NCI-H524 treated with DMSO at 0.1 percent for 48 hours (cell line): ENCODE data around the gene PTDSS2.

ENCODE experiments used
- DNase-seq: peaks from one replicate; lab custom pipeline; 2025; lab: John Stamatoyannopoulos, UW

The PTDSS2 gene

DNA sequence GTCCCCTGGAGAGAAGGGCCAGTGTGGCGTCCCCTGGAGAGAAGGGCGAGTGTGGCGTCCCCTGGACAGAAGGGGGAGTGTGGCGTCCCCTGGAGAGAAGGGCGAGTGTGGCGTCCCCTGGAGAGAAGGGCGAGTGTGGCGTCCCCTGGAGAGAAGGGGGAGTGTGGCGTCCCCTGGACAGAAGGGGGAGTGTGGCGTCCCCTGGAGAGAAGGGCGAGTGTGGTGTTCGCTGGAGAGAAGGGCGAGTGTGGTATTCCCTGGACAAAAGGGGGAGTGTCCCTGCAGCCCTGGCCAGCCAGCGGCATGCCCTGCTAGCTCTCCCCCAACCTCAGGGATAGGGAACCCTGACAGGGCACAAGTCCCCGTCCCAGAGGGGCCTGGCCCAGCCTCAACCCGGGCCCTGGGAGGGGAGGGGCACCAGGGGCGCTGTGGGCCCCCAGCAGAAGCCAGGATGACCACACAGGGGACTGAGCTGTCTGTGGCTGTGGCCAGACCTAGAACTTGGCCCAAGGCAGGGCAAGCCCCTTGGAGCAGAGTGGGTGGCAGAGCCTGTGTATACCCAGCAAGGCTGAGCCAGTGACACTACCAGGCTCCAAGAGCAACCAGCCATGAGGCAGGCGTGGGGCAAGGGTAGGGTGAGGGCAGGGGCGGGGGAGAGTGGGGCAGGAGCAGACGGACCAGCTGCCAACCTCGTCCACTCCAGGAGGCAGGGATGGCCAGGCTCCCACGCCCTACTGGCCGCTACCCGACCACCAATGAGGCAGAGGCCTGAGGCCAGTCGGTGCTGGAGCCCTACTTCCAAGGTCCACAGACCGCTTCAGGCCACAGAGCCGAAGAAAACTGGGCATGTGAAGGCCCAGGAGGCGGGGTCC lies 81.1 kb downstream of the PTDSS2 start:
- no peak for DNase-seq

- no peak for DNase-seq
Measured at GRCh38 chr11:531919-532526, 81.9 kb downstream of the PTDSS2 start.

DNA sequence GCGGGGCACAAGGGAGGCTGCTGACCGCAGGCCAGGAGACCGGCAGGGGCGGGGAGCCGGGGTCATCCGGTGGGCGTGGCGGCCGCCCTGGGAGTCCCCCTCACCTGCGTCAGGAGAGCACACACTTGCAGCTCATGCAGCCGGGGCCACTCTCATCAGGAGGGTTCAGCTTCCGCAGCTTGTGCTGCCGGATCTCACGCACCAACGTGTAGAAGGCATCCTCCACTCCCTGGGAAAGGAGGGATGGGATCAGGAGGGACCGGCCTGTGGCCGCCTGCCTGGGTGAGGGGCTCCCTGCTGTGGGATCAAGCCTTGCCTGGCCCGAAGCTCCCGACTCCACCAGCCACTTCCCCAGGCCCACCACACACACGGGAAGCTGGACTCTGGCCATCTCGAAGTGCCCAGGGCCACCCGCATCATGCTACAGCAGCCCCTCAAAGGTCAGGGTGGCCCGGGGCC lies 82.5 kb downstream of the PTDSS2 start:
- DNase-seq: no peak

DNA sequence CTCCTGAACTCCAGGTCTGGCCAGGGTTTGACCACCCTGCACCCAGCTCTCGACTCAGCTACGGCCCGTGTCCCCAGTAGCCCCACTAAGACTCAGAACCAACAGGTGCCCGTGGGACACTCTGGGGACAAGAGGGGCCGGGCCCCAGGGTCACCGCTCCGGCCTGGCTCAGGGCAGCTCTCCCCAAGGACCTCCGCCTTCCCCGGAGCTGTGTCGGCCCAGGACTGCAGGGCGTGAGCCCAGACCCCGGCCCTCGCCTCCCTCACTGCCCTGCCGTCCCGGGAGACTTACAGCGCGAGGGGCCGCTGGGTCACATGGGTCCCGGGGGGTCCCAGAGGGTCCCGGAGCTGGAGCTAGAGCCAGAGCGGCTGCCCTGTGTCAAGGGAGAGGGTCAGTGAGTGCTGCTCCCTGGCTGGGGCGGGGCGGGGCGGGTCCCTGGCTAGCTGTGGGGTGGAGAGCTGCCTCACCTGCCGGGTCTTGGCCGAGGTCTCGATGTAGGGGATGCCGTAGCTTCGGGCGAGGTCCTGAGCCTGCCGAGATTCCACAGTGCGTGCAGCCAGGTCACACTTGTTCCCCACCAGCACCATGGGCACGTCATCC lies 83.0 kb downstream of the PTDSS2 start:
- DNase-seq: no peak

DNA sequence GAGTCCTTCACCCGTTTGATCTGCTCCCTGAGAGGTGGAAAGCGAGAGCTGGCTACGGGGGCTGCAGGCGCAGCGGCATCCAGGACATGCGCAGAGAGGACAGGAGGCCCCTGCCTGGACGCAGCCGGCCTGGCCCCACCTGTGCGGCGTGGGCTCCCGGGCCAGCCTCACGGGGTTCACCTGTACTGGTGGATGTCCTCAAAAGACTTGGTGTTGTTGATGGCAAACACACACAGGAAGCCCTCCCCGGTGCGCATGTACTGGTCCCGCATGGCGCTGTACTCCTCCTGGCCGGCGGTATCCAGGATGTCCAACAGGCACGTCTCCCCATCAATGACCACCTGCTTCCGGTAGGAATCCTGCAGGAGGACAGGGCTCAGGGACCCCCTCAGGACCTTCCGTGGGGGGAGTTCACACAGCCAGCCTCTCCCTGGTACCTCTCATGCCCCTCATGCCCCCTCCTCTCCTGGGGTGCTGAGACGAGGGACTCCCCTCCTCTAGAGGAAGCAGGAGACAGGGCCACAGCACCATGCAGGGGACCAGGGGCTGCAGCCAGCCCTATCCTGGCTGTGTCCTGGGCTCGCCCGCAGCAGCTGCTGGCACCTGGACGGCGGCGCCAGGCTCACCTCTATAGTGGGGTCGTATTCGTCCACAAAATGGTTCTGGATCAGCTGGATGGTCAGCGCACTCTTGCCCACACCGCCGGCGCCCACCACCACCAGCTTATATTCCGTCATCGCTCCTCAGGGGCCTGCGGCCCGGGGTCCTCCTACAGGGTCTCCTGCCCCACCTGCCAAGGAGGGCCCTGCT lies 83.7 kb downstream of the PTDSS2 start:
- no peak for DNase-seq

DNA sequence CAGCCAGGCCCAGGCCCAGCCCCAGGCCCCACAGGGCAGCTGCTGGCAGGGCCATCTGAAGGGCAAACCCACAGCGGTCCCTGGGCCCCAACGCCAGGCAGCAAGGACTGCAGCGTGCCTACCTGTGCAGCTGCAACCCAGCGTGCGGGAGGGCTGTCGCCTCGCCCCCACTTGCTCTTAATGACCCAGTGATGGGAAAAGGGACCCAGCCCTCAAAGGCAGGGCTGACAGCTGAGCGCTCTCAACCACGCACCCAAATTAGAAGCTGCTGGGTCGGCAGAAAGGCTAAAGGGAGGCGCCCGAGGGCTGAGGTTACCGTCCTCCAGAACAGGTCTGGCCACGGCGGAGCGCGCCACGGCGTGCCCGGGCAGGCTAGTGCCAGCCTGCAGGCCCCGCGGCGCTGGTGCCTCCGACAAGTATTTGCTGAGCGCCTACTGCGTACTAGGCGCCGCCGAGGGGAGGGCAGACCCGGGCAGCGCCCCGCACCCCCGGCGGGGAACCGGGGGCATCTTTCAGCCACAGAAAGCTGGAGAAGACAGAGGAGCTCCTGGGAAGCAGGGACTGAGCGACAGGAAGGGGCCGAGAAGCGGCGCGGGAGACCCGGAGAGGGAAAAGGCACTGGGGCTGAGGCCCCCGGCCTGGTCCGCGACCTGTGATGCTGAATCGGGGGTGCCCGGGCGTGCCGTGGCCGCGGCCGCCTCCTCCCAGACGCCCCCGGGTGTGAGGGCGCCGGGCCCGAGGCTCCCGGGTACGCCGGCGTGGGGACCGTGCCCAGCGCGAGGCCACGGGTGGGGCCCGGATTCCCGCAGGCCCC lies 84.5 kb downstream of the PTDSS2 start:
- DNase-seq: no peak

- no peak for DNase-seq
Measured at GRCh38 chr11:535210-535518, 85.1 kb downstream of the PTDSS2 start.

DNA sequence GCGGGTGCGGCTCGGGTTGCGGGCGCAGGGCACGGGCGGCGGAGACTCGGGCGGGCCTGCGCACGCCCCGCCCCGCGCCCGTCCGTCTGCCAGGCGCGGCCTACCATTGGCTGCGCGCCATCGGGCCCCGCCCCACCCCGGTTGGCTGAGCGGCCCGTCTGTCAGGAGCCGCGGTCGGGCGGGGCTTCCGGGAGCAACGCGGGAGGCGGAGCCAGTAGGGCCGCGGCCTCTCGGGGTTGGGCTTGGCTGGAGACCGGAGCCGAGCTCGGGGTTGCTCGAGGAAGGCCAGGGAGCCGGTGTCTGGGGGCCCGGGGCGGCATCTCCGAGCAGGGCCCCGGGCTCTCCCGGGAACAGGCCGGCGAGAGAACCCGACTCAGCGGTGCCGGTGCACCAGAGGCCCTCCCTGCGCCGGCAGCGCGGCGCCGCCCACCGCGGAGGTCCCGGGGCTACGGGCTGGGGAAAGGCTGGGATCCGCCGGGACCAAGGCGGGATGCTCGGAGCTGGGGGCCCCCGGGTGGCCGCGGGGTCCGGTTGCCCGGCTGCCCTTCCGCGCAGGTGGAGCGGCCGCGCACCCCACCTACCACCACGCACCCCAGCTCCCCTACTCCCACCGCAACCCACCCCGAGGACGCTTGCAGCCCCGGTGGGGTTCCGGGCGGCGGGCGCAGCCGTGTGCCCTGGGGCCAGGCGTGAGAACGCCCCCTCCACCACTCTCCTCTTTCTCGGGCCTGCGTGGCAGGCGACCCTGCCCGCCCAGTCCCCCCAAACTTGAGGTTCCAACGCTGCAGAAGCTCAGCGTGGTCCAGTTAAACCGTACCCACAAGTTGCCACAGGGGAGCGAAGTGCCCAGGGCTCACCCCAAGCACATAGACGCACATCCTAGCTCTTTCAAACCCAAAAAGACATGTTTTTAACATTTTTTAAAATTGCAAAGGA lies 85.7 kb downstream of the PTDSS2 start, which contains the start of gene HRAS:
TSS of gene HRAS (minus strand) at position 58 of the 936 bp plus-strand sequence.
- no peak for DNase-seq

- DNase-seq: peak; percentile 33
Measured at GRCh38 chr11:536841-537621, 87.0 kb downstream of the PTDSS2 start, which contains the start of gene LRRC56. Gene LRRC56 (plus strand): TSS chr11:537527. CDS start chr11:540685, 3,158 bp downstream.

DNA sequence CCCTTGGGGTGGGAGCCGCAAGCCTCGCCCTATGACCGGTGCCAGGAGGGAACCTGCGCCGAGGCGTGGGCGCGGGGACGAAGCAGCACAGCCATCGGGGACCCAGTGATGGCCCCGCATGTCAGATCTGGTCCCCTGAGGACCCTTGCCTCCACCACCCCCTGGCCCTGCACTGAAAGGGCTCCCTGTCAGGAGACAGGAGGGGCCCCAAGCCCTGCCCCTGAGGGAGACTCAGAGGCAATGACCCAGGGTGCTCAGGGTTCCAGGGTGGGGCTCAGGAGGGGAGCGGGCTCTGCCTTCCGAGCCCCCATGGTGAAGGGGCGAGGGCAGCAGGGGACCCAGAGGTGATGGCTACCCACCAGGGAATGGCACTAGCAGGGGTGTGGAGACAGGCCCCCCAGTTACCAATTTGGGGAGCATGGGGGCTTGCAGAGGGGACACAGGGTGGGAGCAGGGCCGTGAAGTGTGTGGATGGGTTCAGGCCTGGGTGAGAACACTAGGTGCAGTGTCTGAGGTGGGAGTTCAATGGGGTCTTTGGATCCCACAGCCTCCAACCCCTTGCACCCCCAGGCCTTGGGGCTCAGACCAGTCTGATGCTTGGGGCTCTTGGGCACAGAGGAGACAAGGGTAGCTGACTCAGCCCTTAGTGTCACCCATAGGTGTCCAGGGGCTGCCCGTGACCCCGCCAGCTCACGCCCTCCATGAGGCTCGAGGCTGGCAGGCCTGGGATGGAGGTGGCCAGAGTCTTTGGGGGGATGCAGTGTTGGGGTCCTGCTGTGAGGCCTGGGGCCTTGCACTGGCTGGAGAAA lies 87.7 kb downstream of the PTDSS2 start:
- no peak for DNase-seq

GRCh38 chr11:538431-539051 lies 88.5 kb downstream of the PTDSS2 start:
- no peak for DNase-seq

- DNase-seq: no peak
Measured at GRCh38 chr11:539971-540481, 89.9 kb downstream of the PTDSS2 start.
